ENCODE results near the gene DACH2. TPM values are rescaled to one million over a fixed set of nuclear protein-coding genes. Genes with fewer than 3 reads are reported as not detected.

The DACH2 gene
- total and polyA plus RNA-seq, 8 donors: 0.17 to 5.4 (median 5.2) TPM; not detected in 1

DNA sequence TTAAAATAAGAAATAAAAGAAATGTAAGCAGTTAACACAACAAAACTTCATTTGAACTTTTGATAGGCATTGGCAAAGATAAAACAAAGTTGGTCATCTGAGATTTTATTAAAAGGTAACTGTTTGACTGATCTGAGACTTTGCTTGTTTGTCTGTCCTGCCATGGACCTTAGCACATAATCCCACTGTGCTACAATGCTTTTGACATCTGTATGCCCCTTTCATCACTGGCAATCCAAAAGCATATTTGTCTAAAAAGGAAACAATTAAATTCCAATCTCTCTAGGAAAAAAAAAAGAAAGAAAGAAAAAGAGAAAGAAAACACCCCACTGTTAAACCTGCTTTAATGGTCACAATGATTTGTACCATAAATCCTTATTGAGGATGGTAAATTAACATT, 231.0 kb downstream of the DACH2 start:
- no peaks in the 10 kb centered on the region for H3K27me3 ChIP-seq
- ATAC-seq: no peak
- H3K4me1 ChIP-seq: no peaks in the 10 kb centered on the region
- no peak overlapping the region for H3K4me3 ChIP-seq
- intact Hi-C loops (cut with DNase I): no loop called here
- TF ChIP-seq CTCF (IDR thresholded peaks at IDR 0.05): no peak
- no peak for DNase-seq
- no peaks in the 10 kb centered on the region for H3K36me3 ChIP-seq
- H3K27ac ChIP-seq: no peak overlapping the region
- H3K9me3 ChIP-seq: no peaks in the 10 kb centered on the region

GRCh38 chrX:86383681-86384540, 235.7 kb downstream of the DACH2 start:
- intact Hi-C loops (cut with DNase I): no loop called here
- no peaks in the 10 kb centered on the region for H3K9me3 ChIP-seq
- H3K4me3 ChIP-seq: no peak overlapping the region
- DNase-seq (no peak), ATAC-seq (no peak)
- no peaks in the 10 kb centered on the region for H3K36me3 ChIP-seq
- no peaks in the 10 kb centered on the region for H3K4me1 ChIP-seq
- H3K27ac ChIP-seq: no peak overlapping the region
- no peak for TF ChIP-seq CTCF (IDR thresholded peaks at IDR 0.05)
- H3K27me3 ChIP-seq: no peaks in the 10 kb centered on the region

DNA sequence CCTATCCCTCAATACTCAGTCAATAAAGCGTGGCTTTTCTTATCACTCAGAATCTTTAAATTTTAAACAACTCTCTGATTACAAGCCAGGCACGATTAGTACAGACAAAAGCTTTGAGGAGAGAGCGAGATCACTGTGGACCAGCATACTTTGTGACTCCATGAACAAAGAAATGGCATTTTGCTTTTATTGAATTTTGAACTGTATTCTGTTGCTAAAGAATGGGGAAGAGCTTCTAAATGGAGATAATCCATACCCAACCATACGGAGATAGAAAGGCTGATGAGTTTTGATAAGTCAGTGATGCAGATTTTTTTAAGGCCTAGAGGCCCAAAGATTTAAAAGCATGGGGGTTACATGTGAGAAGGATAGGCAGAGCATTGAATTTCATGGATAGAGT, 259.1 kb downstream of the DACH2 start:
- ATAC-seq: no peak
- no peaks in the 10 kb centered on the region for H3K27me3 ChIP-seq
- TF ChIP-seq CTCF (IDR thresholded peaks at IDR 0.05): no peak

GRCh38 chrX:86421771-86422170, 273.5 kb downstream of the DACH2 start:
- H3K27me3 ChIP-seq: no peaks in the 10 kb centered on the region
- DNase-seq (peak in 1 of 4 donors; percentile 0), ATAC-seq (no peak)
- no peaks in the 10 kb centered on the region for H3K36me3 ChIP-seq
- TF ChIP-seq CTCF (IDR thresholded peaks at IDR 0.05): no peak
- H3K9me3 ChIP-seq: no peaks in the 10 kb centered on the region
- no peak overlapping the region for H3K27ac ChIP-seq
- no peak overlapping the region for H3K4me3 ChIP-seq
- intact Hi-C loops (cut with DNase I): no loop called here
- H3K4me1 ChIP-seq: no peaks in the 10 kb centered on the region

More for the DNA sequence above, 259.1 kb downstream of the DACH2 start:
- no peak for DNase-seq
- no peaks in the 10 kb centered on the region for H3K36me3 ChIP-seq
- H3K27ac ChIP-seq: no peak overlapping the region
- intact Hi-C loops (cut with DNase I): no loop called here
- H3K4me1 ChIP-seq: no peaks in the 10 kb centered on the region
- H3K4me3 ChIP-seq: no peak overlapping the region
- no peaks in the 10 kb centered on the region for H3K9me3 ChIP-seq

DNA sequence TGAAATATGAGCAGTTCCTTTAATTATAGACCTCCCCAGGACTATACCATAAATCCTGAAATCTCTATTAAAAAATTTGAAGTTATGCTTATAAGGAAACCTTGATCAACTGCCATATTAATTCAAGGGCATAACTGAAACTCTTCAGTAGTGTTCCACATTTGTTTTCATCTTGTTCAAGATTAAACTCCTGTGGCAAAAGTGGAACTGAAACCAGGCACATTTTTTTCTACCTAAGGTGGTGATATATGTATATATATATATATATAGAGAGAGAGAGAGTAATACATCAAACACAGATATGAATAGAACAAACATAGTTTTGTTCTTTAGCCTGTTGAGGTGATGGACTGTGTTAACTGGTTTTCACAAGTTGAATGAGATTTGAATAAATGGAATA, 287.9 kb downstream of the DACH2 start:
- Histone ChIP-seq H3K27me3 (no peaks in the 10 kb centered on the region), H3K4me1 (no peaks in the 10 kb centered on the region), H3K27ac (no peak overlapping the region), H3K4me3 (no peak overlapping the region), H3K9me3 (no peaks in the 10 kb centered on the region), H3K36me3 (no peaks in the 10 kb centered on the region)
- ATAC-seq (no peak), DNase-seq (no peak)
- TF ChIP-seq CTCF (IDR thresholded peaks at IDR 0.05): no peak
- intact Hi-C loops (cut with DNase I): no loop called here

Data from left lung (tissue), 10 donors.